Activated CD4-positive, alpha-beta T cell treated with anti-CD3 and anti-CD28 coated beads for 48 hours (primary cell): Measurements from ENCODE around the gene GDF2.
A peak's percentile ranks its signal among the peaks of the same experiment; 100 is the strongest.

Experiments used
- DNase-seq: peaks from one replicate; pipeline ENCODE4 v3.0.0-alpha.2; 2020

Gene GDF2

DNA sequence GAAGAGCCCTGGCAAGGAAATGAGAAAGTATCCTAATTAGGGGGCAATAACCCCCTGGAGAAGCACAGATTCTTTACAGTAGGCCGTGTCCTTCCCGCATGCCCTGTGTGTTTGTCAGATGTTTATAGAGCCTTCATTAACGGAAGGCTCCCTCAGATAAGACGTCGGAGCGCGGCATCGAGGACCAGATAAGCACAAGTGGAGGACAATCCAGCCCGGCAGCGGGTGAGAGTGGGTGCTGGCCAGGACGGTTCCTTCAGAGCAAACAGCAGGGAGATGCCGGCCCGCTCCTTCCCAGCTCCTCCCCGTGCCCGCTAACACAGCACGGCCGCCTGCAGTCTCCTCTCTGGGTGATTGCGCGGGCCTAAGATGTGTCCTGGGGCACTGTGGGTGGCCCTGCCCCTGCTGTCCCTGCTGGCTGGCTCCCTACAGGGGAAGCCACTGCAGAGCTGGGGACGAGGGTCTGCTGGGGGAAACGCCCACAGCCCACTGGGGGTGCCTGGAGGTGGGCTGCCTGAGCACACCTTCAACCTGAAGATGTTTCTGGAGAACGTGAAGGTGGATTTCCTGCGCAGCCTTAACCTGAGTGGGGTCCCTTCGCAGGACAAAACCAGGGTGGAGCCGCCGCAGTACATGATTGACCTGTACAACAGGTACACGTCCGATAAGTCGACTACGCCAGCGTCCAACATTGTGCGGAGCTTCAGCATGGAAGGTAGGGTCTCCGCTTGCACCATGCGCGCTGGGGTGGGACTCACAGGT, at the start of gene GDF2:
TSS of gene GDF2 (plus strand) at position 155 of the 762 bp plus-strand sequence. CDS start at position 370, 215 bp downstream.
- DNase-seq: no peak

DNA sequence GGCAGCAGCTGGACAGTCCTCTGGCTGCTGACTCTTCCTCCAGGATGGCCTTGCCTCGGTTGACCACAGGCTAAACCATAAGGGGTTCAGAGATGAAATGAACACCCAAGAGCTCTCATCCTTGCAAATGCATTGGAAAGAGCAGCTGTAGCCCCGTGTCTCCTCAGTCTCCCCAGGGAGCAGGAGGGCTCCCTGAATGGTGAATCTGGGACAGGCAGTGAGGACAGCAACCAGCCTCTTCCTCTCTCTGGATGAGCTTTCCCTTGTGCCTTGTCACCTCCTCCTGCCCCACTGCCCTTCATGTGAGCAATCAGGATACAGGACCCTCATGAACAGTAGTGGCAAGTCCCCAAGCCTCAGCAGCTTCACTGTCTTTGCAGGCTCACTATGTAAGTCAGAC, 46.2 kb upstream of the GDF2 start:
- DNase-seq: no peak

DNA sequence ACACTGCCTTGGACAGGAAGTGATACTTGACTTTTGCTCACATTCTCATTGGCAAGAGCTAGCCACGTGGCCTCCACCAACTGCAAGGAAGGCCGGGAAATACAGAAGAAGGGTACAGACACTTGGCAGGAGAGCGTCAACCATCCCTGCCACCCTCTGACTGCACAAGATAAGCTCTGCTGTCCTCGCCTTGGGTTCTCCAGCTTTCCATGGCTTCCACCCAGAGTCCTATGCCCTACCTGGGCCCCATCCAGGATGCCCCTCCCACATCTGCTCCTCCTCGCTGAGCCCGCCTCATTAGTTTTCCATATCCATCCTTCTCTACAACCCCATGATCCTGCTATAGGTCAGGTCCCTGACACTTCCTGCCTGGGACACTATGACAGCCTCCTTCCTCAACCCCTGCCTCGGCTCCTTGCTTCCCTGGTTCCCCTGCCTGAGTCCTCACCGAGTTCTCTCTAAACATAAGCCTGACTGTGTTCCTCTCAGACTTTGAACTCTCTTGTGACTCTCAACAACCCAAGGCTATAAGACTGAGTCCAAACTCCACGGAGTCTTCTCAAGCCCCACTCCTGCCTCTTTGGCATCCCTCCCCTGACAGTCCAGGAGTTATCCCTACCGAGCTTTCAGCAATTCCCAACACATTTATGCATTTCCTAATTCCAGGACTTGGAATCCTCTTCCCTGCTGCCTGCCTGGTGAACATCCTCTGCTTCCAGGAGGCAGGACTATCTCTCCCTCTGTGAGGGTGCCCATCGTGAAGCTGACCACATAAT, 45.5 kb upstream of the GDF2 start:
- DNase-seq: no peak

DNA sequence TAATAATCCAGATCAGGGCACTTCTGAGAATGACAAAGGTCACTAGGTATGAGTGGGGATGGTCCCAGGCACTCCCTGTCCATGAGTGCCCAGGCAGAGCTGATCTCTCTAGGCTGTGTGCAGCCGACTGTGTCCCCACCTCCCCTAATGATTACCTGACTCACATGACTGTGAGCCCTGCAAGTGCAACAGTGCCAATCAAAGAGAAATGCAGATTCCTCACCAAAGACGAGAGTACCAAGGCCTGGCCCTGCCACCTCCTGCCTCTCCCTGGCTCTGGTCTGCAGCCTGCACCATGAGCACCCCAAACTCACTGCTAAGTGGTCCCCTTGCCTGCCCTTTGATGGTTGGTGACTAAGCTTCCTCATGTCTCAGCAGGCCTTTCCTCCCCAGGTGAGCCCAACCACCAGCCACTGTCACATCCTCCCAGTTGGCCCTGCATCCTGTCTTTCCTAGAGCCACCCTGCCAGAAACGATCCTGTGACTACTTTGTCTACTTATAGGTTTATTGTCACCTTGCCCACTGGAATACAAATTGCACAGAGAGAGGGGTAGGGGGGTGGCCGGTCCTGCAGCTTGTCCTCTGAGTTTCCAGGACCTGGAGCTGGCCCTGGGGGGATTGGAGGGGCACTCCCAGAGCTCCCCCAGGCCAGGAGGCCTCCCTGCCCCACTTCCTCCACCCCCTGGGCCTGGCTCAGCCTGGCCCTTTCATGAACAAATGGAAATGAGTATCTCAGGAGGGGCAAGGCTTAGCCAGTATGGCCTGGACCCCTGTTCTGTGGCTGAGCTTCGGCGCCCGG, 44.7 kb upstream of the GDF2 start:
- peak; percentile 59 for DNase-seq

DNA sequence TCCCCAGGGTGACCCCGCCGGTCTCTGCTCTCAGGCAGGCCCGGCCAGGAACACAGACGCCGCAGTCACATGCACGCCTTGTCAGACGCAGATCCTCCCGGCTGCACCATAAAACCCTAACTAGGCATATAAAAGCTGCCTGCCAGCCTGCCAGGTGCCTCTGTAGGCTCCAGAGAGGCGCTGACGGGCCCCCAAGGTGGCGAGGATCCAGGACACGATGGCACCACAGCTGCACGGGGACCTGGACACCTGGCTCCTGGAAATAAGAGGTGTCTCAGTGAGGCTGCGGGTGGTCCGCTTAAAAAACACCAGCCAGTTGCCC, 44.1 kb upstream of the GDF2 start:
- no peak for DNase-seq

DNA sequence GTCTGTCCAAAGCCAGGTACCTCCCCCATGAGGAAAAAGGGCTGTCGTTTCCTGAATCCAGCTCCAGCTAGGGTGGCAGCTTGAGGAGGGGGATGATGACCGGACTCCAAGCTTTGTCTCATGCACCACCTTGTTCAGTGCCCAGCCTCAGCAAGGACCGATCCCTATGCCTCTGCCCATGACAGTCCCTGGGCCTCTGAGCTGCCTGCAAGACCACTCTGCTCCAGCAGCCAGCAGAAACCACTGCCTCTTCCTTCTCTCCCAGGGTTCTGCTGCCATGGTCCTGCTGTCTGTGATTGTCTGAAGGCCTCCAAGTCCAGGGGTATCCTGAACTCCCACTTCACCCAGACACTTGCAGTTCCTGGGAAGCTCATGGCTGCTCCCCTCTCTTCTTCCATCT, 43.5 kb upstream of the GDF2 start:
- no peak for DNase-seq

DNA sequence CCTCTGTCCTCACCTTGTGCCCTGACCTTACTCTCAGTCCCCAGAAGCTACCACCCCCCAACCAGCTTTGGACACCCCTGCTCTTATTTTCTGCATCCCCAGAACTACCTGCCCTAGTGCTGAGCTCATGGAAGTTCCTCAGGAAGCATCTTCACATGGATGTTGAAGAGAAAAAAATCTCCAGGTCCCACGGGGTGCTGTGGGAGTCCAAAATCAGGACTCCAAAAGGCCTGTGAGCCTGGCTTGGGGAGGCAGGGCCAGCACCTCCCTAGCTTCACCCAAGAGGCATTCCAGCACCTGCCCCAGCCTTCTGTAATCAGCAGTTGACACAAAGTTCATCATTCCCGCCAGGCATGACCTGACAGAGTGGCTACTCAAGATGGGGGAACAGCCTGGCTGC, 43.0 kb upstream of the GDF2 start:
- no peak for DNase-seq

DNA sequence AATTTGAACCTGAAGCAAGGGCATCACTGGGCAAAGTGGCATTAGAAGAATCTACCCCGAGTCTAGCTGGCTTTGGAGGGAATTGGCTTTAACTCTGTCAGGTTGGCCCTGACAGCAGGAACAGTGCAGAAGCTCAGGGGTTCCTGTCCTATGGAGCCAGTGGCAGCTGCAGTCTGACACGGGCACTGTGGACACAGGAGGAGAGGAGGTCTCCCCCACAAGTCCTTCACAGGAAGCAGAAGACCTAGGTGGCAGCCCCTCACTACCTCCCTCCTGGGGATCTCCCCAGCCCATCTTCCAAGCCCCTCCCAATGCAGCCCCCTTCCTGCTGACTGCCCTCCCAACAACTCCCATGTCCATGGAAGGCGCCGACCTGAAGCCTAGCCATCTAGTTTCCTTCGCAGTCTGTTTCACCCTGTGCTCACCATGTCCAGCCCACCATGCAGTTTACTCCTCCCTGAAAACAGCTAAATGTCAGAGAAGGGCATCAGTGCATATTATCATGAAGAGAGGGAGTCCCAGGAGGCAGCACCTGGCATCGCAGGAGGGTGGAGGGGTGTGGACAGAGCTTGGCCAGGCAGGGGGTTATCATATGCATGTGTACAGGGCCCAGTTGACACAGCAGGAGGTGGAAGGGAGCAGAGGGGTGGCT, 40.1 kb upstream of the GDF2 start:
- no peak for DNase-seq

DNA sequence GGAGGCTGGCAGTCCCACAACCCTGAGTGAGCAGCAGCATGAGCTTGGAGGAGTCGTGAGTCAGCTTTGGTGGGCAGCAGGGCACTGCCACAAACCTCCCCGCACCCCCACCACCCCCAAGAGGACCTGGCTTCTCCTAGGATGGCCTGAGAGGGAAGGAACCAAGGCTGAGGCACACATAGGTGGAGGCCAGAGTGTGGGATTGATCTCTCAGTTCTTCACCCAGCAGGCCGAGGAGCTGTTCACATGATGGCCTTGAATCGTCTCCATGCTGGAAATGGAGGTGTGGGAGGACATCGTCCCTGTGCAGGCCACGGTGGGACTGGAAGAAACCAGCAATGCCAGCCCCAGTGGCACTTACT, 39.6 kb upstream of the GDF2 start:
- DNase-seq: no peak

DNA sequence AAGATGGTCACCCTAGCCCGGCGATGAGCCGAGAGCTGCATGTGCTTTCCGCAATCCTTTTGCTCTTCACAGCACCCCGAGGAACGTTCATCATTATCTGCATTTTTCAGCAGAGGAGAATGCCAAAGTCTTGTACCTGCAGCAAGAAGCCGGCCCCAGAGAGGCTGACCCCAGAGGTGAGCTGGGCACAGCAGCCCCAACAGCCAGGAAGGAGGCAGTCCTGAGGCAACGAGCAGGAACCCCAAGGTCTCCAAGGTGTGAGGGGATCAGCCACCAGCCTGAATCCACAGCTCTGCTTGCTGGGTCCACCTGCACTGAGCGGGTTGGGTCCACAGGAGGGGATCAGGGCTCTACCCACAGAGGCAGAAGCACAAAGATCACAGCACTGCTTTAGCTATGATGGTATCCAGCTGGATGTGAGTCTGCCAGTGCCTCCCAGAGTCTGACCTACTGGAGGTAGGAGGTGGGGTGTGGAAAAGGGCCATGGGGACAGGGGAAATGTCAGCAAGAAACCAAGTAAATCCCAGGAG, 39.1 kb upstream of the GDF2 start:
- DNase-seq: no peak

DNA sequence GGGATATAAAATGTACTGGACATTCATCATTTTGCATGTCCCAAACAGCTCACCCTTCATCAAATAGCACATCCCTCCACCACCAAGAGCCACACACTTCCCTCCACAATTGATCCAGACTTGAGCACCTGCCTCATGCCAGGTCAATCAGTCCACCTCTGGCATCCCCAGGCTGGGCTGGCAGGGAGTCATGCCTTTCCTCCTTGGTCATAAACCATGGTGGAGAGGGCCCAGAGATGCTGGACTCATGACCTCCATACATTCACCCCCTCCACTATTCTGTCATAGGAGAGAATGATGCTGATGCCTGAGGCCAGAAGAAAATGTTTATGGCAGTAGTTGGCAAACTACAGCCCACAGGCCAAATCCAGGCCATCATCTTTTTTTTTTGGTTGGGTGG, 38.4 kb upstream of the GDF2 start:
- no peak for DNase-seq

DNA sequence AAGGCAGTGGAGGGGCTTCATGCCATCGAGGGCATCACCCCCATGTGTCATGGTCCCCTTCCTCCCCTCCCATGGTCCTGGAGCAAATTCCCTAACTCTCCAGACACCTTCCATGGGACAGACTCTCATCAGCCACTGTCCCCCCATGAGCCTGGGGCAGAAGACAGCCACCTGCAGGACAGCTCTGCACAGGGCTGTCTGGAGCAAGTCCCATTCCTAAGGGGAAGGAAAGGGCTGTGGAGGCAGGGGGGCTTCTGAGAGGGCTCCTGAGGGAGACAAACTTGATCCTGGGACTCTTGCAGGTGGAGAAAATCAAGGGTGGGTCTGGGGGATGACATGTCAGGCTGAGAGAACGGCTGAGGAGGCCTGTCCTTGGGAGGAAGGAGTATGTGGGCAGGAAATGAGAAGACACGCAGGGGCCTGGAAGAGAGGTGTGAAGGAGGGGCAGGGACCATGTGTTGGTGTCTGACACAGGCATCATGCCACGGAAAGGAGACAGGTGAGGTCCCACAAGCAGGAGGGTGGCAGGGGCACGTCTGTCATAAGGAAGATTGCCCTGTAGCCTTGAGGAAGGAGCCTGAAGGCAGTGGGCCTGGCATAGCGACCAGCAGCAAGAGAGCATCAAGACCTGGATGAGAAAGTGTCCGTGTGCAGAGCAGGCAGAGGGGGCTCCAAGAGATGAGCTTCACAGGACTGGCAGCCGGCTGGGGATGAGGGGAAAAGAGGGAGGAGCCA, 36.7 kb upstream of the GDF2 start:
- no peak for DNase-seq

DNA sequence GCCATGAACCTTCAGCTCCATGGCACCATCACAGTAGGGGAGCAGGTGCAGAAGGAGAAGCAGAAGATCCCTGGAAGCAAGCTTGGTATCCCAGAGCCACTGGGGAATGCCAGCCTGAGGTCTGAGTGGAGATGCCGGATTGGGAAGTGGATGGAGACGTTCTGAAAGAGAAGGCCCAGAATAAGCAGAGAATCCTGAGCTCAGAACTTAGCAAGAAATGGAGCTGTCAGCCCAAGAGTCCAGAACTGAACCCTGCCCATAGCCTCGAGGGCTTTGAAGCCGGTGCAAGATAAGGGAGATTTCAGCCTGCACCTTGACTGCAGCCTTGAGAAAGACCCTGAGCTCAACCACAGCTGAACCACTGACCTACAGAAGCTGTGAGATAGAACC, 36.1 kb upstream of the GDF2 start:
- no peak for DNase-seq

DNA sequence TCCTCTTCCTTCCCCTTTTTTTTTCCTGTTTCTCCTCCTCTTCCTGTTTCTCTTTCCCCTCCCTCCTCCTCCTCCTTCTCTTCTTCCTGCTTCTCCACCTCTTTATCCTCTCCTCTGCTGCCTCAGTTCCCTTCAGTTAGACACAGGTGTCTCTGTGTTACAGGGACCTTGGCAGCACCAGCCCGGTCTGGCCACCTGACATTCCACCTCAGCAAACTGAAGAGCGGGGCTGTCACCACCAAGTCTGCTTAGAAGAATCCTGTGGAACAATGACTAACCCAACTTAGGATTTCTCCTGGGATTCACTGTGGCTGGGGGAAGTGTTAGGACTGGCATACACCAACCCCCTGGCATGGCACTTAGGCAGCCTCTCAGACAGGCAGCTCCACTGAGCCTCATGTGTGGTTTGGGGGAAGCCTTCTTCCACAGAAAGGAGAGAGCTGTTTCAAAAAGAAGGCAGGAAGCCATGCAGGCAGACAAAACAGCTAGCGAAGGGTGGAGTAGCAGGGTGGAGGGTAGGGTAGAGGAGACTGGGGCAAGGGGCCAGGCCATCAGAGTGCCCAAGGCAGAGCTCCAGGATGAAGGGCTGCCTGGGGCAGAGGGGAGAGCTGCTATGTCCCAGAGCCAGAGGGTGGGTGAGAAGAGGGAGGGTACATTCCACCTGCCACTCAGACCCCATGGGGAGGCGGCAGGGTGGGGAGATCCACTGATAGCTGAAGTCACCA, 35.5 kb upstream of the GDF2 start:
- DNase-seq: no peak

DNA sequence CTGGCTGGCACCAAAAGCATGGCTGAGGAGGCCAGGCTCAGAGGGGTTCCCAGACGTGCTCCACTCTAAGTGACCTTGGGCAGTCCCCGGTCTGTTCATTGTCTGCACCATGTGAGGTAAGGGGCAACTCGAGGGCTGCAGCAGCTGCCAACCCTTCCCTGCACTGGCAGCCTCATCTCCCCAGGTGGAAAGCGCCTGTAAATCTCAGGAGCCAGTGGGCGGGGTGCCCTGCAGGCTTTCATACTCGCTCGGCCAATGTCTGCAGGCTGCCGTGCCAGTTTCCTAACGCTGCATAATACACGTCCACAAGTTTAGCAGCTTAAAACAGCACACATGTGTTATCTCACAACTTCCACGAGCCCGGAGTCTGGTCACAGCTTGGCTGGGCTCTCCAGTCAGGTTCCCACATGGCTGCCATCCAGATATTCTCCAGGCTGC, 34.9 kb upstream of the GDF2 start:
- no peak for DNase-seq

DNA sequence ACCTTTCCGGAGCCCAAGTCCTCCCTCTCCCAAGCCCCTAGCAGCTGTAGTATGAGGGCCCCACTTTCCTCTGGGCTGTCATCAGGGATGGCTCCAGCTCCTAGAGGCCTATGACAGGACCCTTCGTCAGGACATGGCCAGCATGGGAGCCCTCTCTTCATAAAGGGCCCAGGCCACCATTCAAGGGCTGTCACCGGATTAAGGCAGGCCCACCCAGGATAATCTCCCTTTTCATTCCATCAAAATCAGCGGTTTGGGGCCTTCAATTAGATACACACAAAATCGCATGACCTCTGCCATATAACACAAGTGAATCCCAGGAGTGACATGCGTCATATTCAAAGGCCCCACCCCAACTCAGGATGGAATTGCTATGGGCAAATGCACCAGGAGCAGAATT, 34.4 kb upstream of the GDF2 start:
- no peak for DNase-seq

DNA sequence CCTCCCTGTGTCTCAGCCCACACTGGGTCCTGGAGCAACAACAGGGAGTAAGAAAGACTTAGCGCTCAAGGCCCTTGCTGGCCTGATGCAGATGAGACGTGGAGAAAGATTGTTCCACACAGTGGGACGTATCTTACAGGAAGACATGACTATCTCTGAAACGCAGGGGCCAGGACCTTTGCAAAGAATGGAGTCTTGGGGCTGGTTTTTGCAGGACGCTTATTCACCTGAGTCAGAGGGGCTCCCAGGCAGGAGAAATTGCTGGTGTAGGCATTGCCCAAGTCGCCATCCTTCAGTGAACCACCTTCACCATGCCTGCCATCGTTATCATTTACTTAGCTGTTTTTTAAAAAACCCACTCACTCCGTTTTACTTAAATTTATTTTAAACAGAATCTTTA, 34.0 kb upstream of the GDF2 start:
- no peak for DNase-seq

DNA sequence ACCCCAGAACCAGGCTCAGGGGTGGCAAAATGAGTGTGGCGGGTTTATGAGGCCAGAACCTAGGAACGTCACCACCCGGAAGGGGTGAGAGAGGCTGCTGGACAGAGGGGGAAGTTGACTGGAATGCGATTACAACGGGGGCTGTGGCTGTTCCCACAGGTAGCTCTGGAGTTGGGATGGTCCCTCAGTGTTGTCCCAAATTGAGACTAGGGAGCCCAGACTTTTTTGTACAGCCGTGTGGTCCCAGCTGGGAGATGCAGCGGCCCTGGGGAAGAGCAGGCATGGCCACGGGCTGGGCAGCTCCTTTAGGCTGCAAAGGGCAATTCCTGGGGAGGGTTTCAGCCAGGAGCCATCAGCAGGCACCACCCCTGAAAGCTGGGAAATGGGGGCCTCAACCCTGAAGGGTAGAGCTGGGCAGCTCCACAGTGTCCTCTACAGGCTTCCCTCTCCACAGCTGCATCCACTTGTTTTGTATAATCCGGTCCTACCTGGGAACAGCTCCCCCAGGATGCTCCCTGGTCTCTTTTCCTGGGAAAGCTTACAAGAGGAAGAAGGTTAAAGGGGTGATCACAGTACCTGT, 33.2 kb upstream of the GDF2 start:
- no peak for DNase-seq

DNA sequence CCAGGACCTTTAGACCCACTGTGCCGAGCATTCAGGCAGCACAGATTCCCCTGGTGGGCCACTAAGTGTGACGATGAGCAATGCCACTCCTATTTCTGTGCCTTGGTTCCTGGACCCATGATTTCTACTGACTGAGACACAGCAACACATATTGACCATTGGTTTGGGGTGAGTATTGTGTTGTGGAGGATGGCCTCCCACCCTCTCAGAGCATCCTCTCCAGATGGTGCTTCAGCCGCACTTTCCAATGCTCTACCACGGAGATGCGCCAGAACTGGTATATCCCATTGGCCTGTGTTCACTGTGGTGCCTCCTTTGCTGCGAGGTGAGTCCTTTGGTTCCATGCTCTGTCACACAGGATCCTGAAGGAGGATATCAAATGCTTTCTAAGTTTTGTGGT, 32.3 kb upstream of the GDF2 start:
- no peak for DNase-seq

DNA sequence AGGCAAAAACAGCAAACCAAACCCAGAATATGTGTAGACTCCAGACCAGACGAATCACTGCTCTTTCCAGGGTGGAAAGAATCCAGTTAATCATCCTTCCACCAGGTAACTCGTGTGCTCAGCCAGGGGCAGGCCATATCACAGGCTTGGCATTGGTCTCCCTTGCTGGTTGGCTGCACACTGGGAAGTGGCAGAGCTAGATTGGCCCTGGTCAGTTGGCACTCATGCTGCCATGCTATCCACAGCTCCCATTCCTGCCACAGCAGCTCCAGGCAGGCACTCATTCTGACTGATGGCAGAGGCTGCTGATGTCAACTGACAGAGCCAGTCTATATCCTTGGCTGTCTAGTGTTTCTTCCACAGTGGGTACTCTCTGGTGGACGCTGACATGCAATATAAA, 31.9 kb upstream of the GDF2 start:
- no peak for DNase-seq

DNA sequence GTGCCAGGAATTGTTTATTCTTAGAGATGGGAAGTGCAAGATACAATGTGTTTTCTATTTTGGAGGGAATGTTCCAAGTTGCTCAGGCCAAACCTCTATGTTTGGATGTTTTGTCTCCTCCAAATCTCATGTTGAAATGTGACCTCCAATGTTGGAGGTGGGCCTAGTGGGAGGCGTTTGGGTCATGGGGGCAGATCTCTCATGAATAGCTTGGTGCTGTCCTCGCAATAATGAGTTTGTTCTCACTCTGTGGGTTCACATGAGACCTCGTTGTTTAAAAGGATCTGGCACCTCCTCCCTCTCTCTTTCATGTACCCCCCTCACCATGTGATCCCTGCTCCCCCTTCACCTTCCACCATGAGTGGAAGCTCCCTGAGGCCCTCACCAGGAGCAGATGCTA, 30.6 kb upstream of the GDF2 start:
- no peak for DNase-seq
